Urothelium cell line (cell line): ENCODE measurements around the gene LRP10.
"Not testable (repeated sequence)": the region's sequence is repeated elsewhere in the genome, so short reads cannot be mapped to it uniquely, and the experiment has no call there.

ENCODE experiments used
- DNase-seq: peaks from one replicate; pipeline ENCODE4 v3.0.0; 2011; ENCODE audit warnings: low spot score, mixed read lengths
- FAIRE-seq: peaks from 2 replicates; lab custom pipeline; 2011; peaks lifted over from hg19 to GRCh38; lab: Jason Lieb, UNC

Gene LRP10

DNA sequence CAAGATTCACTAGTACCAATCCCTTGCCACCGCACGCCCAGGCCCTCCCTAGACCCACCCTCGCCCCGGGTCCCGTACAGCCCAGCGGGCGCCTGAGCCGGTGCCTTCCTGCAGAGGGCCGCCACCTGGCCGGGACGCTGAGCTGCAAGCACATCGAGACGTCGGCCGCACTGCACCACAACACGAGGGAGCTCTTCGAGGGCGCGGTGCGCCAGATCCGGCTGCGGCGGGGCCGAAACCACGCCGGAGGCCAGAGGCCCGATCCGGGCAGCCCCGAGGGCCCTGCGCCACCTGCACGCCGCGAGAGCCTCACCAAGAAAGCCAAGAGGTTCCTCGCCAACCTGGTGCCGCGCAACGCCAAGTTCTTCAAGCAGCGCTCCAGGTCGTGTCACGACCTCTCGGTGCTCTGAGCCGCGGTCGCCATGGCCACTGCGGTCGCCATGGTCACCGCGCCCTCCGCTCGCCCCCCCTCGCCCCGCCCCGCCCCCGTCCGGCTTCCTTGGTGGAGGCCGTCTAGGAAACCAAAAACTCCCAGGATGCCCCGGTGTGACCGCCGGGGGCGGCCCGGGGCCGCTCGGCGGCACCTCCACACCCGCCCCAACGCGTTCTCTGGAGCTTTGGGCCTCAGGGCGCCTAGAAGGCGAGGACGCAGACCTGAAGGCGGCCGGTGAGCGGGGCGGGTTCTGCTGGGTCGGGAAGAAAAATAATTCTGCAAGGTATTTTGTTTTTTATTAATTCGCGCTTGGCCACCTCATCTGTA lies 15.1 kb downstream of the LRP10 start:
- FAIRE-seq (no peak), DNase-seq (peak; percentile 91)

DNA sequence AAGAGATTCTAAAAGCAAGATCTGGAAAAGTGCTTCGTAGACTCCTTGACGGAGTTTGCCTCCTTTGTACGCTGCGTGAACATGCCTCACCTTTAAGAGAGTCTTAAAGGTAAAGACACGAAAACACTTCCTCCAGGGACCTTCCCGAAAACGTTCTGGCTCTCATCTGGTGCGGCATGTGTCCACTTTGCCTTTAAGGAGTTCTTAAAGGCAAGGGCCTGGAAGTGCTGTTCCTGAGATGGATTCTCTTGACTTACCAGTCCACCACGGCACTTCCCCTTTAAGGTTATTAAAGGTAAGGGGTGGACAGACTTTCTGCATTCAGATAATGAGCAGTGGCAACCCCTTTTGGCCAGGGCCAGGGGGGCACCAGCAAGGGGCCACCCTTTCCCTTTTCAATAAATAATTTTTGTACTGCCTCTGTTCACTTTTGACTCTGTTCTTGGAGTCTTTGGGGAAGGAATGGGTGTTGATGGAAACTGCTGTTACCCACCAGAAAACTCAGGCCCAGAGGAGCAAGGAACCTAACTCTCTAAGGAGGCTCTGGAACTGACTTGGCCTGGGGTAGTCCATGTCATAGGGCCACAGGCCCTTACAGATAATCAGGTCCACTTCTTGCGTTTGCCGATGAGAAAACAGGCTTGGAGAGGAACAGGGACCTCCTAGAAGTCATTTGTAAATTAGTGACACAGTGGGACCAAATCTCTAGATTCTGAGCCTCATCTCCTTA lies 15.9 kb downstream of the LRP10 start:
- DNase-seq (peak; percentile 83), FAIRE-seq (no peak)

DNA sequence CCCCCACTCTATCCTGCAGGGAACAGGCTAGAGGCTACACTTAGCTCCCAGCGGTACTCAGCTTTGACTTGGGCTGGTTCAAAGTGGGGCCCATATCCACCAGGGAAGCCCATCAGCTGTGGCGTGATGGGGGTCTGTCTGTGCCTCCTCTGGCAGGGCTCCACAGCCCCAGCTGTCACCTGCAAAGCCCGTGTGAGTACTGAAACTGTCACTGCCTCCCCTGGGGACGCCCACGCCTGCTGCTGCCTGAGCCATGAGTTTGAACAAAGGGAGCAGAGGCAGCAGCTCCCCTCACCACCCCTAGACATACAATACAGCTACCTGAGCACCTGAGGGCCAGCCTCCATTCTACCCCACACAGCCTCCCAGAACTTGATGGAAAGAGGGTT lies 16.4 kb downstream of the LRP10 start:
- DNase-seq (no peak), FAIRE-seq (no peak)

DNA sequence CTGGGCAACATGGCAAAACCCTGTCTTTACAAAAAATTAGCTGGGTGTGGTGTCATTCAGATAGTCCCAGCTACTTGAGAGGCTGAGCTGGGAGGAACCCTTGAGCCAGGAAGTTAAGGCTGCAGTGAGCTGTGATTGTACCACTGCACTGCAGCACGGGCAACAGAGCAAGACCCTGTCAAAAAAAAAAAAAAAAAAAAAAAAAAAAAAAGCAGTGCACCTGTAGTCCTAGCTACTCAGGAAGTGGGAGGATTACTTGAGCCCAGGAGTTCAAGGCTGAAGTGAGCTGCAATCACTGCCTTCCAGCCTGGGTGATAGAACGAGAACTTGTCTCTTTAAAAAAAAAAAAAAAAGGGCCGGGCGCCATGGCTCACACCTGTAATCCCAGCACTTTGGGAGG lies 17.1 kb downstream of the LRP10 start:
- FAIRE-seq (no peak), DNase-seq (no peak)

DNA sequence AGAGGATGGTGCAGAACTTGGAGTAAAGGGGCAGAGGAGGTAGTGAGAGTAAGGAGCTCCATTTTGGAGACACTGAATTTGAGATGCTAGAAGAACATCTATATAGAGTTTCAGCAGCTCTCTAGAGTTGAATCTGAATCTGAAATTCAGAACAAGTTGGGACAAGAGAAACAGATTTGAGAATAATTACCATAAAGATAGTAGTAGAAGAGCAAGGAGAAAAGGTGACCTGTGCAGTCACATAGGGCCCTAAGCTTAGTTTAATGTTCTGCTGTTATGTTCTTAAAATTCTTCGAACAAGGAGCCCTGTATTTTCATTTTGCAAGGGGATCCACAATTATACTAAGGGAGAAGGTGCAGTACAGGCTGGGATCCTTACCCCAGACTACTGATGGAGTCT lies 18.9 kb downstream of the LRP10 start:
- no peak for FAIRE-seq

DNA sequence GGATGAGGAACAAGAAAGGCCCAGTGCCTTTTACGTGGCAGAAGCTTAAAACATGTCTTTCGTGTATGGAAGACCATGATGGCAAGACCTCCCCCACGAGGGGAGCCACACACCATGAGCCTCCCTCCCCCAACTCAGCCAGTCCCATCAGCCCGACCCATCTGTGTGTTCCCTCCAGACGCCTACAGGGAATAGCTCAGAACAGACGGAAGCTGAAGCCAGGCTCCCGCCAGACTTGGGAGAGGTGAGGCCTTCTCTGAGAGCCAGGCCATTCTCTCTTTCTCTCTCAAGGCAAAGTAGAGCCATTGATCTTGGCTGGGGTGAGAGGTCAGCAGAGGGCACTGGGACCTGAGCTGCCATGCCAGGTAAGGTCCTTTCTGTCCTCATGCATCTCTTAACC lies 20.9 kb downstream of the LRP10 start:
- DNase-seq = no peak
- no peak for FAIRE-seq

More for the DNA sequence above, 18.9 kb downstream of the LRP10 start:
- no peak for DNase-seq

DNA sequence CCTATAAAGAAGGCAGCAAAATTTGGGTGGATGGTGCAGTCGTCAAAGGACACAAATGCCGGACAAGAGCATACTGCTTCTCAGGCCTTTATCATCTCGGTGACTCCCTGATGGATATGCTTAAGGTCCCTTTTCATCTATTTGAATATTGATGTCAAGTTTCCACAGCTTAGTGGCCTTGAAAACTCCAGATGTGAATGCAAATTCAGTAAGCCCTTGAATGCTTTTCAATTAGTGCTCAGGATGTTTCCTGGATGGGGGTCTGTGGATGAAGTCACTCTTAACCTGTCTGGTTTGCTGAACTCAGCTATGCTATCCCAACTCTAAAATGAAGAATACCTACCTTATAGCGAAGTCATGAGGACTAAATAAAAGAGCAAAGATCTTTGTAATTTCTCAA lies 22.2 kb downstream of the LRP10 start:
- FAIRE-seq (no peak), DNase-seq (no peak)

DNA sequence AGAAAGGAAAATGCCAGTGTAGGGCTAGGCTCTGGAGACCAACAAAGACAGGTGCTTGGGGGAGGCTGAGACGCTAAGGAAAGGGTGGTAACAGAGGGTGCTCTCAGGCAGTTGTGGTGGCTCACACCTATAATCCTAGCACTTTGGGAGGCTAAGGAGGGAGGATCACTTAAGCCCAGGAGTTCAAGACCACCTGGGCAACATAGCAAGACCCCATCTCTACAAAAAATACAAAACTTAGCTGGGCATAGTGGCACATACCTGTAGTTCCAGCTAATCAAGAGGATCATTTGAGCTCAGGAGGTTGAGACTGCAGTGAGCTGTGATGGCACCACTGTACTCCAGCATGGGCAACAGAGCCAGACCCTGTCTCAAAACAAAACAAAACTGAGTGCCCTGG lies 23.9 kb downstream of the LRP10 start:
- no peak for FAIRE-seq
- no peak for DNase-seq

DNA sequence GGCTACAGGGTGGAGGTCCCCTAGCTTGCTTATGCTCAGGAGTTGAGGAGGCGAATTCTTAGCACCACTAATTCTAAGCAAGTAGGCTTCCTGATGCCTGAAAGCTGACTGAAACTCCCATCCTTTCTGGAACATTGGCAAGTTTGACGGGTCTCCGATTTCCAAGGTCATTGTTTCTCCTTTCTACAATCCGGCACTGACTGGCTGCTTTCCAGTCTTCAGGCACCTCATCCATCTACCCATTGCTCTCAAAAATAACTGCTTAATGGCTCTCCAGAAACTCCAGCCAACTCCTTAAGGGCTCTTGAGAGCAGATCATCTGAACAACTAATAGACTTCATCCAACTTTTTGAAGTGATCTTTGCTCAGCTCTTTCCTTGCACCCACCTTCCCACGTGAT lies 24.8 kb downstream of the LRP10 start:
- FAIRE-seq (no peak), DNase-seq (no peak)

DNA sequence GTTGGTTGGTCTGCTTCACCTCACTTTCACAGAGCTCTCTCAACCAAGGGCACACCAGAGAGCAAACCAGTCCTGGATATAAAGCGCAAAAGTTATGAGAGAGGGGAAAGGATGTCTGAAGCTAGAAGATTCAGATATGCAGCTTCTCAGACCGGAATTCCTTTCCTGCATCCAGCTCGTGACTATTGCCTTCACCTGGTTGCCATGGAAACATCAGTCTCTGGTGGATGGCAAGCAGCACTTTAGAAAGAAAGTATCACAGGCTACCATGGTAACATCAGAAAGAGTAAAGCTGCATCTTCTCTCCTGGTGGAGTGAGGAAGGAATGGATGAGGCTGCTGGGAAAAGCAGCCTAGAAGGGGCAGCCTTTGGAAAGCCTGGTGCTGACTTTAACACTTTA lies 25.2 kb downstream of the LRP10 start:
- DNase-seq (no peak), FAIRE-seq (no peak)

DNA sequence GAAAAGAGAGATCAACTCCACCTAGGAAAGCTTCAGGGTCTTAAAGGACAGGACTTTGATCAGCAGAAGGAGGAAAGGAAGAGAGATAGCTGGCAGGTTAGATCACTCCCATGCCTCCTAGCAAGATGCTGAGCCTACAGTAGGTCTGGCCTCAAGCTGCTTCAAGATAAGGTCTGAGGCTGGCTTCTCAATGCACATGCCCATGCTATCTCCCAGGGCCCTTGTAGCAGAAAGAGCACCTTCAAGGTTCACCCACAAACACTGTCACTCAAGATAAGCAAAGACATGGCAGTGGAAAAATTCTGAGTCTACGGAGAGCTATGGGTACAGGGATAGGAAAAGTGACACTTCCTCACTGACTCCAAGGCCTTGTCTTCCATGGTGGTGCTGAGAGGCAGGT lies 25.8 kb downstream of the LRP10 start:
- no peak for FAIRE-seq
- DNase-seq = no peak

DNA sequence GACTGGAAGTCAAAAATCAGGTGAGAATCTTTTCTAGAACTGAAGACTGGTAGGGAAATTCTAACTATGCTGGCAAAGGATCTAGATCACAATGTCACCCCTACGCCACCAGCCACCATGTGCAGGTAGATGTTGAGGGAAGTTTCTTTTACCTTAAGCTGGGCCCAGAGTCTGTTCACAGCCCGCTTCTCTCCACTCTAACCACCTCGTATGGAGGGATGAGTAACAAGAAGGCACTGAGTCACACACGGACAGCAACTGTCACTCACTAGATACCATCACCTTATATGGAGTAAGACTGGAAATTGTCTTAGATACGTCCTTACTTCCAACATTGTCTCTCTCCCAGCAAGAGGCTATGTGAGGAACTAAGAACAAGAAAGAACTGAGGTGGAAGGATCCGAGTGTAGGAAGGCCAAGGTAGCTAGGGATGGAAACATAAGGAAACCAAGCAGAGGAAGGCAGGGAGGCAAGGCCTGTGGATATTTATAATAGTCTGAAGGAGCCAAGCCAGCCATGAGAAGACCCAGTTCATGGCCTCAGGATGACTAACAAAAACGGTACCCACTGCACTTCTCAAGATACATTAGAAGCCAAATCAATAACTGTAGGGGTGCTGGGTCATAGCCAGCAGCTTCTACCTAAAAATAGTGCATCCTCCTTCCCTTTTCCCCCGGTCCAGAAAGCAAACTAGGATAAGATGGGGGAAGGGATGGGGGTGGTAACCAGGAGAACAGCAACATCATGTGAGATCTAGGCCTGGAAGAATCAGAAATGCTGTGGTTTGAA lies 27.0 kb downstream of the LRP10 start:
- FAIRE-seq (no peak), DNase-seq (no peak)

DNA sequence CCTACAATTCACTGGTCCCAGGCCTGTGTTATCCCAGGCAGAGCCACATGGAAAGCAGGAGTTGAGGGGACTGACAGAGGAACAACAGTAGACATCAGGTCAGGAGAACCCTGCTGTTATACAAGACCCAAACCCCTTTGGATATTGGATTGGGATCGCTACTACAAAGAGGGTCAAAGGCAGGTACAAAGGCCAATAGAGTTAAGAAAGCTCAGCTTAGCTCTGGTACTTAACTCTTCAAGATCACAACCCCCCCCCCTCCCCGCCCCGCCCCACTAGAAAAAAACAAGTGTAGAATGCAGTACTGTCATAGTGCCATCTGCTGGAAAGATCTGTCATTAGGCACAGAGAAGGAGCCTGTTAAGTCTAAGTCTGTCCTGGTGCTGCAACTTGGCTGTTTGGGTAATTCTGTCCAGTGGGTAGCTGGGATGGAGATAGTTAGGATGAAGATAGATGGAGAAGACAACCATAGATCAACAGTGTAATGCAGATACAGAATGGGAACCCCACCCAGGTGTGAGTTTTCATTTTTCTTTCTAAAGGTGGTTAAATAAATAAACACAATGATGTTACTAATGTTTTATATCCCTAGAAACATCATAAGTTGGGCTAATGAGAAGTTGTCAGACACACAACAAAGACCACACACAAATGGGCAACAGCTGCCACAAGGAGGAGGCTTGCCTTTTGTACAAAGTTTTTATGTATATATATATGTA lies 28.7 kb downstream of the LRP10 start:
- FAIRE-seq = no peak
- peak; percentile 68 for DNase-seq

DNA sequence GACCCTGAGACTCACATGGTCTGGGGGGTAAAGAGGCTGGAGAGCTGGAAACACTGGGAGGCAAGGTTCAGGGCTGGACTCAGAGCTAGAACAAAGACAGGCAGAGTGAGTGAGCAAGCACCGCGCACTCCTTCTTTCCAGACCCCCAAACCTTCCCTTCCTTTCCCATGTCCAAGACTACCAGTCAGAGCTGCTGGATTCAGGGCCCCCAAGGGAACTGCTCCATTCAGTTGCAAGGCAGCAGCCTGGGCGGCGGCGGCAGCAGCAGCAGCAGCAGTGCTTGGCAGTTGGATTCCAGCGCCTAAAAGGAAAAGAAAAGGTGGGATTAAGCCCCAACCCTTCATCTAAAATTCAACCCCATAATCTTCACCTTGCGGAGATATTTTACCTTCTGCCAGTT lies 30.3 kb downstream of the LRP10 start:
- DNase-seq (no peak), FAIRE-seq (no peak)

DNA sequence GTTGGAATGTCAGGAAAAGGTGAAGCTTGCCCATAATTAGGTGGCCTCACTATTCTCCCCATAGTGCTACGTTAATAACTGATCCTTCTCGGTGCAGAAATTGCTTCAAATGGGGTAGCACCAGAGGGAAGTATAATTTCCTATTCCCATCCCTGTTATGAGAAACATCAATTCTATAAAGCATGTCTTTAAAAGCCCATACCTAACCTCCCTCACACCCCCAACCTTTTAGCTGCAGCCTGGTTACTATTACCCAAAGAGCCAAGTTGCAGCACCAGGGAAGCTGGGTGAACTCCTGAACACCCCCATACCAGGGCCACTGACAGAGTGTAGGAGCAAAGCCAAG lies 32.2 kb downstream of the LRP10 start:
- FAIRE-seq (no peak), DNase-seq (no peak)

DNA sequence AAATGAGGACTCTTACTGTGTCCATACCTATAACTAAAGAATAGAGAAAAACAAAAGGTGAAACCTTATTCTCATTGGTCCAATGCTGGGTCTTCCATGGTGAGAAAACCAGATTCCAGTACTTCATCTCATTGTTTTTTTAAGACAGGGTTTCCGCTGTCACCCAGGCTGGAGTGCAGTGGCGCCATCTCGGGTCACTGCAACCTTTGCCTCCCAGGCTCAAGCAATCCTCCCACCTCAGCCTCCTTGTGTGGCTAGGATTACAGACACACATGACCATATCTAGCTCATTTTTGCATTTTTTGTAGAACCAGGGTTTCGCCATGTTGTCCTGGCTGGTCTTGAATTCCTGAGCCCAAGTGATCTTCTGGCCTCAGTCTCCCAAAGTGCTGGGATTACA lies 34.1 kb downstream of the LRP10 start:
- FAIRE-seq (no peak), DNase-seq (no peak)

DNA sequence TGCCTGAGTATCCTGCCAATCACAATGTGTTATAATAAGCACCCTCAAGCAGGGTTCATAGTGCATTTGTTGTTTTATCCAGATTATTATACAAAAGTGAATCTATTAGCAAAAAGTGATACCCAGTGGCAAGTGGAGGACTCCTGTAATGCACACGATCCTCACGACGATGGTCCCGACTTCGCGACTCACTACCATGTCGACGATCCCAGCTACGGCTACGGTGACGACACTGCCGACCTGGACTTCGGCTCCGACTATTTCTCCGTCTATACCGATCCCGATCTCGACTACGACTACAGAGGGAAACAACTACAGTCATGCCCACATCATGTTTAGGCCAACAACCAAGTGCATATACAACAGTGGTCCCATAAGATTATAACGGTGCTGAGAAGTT lies 34.5 kb downstream of the LRP10 start:
- DNase-seq (no peak), FAIRE-seq (no peak)

DNA sequence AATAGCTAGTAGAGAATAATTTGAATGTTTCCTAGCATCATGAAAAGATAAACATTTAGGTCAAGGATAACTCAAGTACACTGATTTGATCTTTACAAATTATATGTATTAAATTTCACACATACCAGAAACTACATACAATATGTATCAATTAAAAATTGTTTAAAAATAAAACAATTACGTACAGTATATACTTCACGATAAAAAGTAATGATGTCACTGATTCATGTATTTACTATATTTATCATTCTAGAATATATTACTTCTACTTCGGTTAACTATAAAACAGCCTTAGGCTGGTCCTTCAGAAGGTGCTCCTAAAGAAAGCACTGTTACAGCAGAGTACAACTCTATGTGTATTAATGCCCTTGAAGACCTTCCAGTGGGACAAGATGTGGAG lies 35.9 kb downstream of the LRP10 start:
- DNase-seq (no peak), FAIRE-seq (no peak)

DNA sequence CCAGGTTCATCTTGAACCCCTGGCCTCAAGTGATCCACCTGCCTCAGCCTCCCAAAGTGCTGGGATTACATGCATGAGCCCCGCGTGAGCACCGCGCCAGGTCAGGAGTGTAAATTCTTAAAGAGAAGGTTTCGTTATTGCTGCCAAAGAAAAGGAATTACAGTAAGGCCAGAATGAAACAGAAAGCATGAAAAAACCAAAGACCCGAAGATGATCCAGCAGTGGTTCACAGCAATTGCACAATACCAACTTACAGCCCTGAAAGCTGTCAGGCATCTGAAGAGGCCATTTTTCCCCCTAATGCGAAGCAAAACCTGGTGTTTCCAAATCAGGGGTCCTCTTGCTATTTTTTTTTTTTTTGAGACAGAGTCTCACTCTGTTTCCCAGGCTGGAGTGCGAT lies 37.1 kb downstream of the LRP10 start:
- FAIRE-seq = no peak
- no peak for DNase-seq

DNA sequence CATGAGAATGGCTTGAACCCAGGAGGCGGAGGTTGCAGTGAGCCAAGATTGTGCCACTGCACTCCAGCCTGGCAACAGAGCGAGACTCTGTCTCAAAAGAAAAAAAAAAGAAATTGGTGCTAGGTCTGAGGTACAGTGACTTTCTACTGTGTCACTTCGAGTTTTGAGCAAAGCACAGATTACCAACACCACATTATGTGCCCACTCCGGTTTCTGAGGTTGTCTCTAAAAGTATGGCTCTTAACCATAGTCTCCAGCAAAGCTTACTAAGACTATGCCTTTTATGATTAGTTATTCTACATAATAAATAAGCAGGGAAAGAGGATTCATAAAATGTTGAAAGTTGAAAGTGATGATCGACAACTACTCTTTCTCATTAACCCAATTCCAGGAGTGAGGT lies 39.4 kb downstream of the LRP10 start:
- no peak for FAIRE-seq

DNA sequence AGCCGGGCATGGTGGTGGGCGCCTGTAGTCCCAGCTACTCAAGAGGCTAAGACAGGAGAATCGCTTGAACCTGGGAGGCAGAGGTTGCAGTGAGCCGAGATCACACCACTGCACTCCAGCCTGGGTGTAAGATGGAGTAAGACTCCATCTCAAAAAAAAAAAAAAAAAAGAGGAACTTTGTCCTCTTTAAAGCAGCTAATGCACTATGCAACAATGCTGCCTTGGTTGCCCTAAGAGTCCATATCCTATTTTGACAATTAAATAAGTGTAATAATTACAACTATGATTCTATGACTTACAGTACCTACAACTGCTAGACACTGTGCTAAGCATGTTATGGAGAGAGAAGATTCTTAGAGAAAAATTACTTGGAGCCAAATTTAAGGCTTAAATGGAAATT lies 43.3 kb downstream of the LRP10 start:
- DNase-seq, FAIRE-seq: not testable (repeated sequence)

More for the DNA sequence above, 39.4 kb downstream of the LRP10 start:
- DNase-seq = no peak
